KOPT-K1 (cell line): ENCODE measurements around the gene CLDN22.

Experiments used
- H3K27ac ChIP-seq: fragments of 200-600 bp; sonication (generic); 2 replicates; pipeline ENCODE4 v1.5.1; 2016; ENCODE audit warnings: antibody characterized with exemption, mild to moderate bottlenecking, low read depth, low read length; ENCODE audit not compliant: poor library complexity, severe bottlenecking
- H3K36me3 ChIP-seq: fragments of 200-600 bp; sonication (generic); 2 replicates; pipeline ENCODE4 v1.5.1; 2017; ENCODE audit warnings: antibody characterized with exemption, mild to moderate bottlenecking, low read length, moderate library complexity; ENCODE audit not compliant: insufficient read depth
- H3K9me3 ChIP-seq: fragments of 200-600 bp; sonication (generic); 2 replicates; pipeline ENCODE4 v1.5.1; 2017; ENCODE audit warnings: antibody characterized with exemption, low read length, mild to moderate bottlenecking; ENCODE audit not compliant: insufficient read depth, poor library complexity, severe bottlenecking

CLDN22 gene

DNA sequence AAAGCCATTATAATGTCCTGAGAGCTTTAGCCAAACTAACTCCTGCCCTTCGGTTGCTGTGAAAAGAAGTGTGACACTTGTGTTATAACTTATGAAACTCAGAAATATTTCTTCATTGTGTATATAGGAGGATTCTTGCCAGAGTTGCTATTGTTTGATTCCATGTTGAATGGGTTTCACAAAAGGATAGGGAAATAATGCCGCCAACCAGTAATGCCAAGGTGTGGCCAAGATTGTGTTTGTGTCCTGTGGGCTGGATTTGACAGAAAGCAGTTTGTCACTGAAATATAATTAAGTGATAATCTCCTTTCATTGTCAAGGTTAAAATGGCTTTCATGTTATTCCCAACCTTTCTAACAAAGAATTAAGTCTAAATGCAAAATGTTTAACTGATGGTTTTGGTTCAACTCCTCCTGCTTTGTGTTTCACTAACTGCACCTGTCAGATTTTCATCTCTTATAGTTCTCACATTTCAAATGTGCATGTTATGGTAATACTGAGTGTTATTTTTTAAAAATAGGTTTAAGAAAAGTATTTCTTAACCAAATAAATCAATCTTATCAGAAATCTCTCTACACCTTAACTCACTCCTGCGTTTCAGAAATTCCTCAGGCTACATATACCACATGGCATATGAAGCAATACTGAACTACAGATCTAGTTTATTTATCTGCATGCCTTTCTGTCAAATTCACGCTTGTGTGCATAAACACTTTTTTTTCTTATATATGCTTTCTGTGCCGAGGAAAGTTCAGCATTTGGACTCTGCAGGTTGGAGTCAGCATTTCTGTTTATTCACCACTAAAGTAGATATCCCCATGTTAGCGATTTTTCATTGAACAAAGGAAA, at the start of gene CLDN22:
Gene CLDN22, minus strand, starts transcription at position 66 of the 849 bp plus-strand sequence. Its CDS starts 58 bp downstream, at position 8.
- Histone ChIP-seq H3K27ac (no peak within 1 kb of the TSS), H3K9me3 (no peaks in the 10 kb centered on the region), H3K36me3 (no peaks in the 10 kb centered on the region)

DNA sequence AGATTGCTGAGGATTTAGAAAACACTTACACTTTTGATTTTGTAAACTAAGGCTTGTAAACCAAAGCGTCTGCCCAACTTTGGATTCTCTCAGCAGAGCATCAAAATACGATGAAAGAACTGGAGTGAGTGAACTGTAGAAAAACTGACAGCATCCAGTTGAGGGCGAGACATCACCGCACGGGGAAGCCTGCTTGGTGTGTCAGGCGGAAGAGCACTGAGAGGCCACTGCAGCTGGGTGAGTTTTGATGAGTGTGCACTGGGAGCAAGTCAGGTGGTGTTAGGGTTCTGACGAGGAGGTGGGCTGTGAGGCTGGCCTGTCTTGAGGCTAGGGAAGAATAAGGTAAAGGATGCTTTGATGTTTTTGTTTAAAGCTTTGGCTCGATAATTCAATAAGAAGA, 49.0 kb upstream of the CLDN22 start:
- Histone ChIP-seq H3K27ac (no peak overlapping the region), H3K9me3 (peaks cover 8% of the 10 kb centered on the region), H3K36me3 (no peaks in the 10 kb centered on the region)

DNA sequence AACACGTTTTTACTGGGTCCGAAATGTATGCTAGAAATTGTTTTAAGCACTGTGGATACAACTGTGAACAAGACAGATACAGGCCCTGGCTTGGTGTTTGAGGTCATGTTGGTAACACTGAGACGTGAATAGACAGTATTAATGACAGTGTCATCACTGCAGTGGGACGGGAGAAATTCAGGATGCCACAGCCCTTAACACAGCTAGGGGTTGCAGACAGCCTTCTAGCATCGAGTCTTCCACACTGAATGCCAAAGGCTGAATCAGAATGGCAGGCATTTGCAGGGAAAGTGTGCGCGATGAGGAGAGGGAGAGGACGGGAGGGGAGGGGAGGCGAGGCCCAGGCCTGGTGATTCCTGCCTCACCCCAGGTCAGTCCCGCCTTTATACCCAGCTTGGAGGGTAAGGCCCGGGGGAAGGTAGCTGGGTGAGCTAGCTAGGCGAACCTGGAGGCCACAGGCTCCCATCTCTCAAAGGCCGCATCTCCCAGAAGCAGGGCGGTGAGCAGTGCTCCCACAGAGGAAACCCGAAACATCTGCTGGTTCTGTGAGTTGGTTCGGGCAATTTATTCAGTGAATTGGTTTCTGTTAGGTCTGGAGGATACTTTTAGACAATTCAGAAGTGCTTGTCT, 46.2 kb upstream of the CLDN22 start:
- H3K9me3 ChIP-seq, result no peaks in the 10 kb centered on the region
- no peaks in the 10 kb centered on the region for H3K36me3 ChIP-seq
- no peak overlapping the region for H3K27ac ChIP-seq

DNA sequence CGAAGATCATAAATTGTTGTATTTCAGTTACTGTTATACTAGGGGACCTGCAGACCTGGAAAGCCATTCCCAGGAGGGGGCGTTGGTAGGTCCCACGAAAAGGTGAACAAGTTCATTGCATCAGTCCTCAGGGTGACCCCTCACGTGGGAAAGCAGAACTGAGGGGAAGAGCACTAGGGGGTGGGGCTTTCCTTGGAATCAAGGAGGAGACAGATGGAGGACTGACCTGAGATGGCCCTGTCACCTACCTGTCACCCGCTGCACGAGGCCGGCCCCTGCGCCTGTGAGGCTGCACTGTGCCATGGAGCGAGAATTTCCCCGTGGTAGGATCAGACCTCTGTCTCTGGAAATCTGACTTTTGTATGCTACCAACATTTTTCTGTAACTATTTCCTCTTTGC, 43.9 kb upstream of the CLDN22 start:
- Histone ChIP-seq H3K9me3 (no peaks in the 10 kb centered on the region), H3K36me3 (no peaks in the 10 kb centered on the region), H3K27ac (no peak overlapping the region)

DNA sequence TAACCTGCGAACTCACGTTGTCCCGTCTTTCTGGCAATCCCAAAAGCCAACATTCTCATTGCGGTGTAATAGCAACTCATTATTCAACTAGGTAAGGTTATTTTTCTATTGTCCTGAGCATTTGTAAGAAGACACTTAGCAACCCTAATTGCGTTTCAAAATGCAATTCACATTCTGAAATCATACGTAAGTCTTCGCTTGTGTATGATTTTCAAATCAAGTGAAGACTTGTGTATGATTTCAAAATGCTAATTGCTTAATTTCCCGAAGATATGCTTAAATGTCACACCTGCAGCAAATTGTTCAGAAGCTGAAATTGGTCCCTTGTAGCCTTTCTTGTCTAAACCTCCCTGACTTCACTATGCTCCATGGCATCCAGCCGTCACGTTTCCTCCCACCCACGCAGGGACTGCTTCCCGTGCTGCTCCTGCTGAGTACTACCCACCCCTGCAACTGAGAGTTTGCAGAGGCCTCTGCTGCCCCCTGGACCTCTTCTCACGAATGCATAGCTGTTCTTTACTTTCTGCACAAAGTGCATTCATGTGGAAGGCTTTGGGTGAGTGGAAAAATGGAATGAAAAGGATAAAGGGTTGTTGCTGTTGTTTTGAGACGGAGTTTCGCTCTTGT, 43.0 kb upstream of the CLDN22 start:
- H3K9me3 ChIP-seq, result no peaks in the 10 kb centered on the region
- H3K27ac ChIP-seq, result no peak overlapping the region
- no peaks in the 10 kb centered on the region for H3K36me3 ChIP-seq

DNA sequence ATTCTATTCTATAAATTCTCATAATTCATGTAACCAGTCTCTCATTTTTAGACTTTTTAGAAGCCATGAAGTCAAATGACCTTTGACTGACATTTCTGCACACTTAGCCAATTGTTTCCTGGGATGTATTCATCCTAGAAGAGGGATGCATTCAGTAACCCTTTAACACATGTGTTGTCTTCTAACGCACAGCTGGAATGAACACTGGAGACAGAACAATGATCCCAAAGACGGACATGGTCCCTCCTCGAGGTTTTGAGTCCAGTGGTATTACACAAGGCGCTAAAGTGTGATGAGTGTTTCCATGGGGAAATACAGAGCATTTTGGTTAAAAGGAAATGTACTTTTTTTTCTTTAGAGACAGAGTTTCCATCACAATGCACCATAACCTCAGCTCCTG, 42.0 kb upstream of the CLDN22 start:
- no peak overlapping the region for H3K27ac ChIP-seq
- H3K9me3 ChIP-seq, result no peaks in the 10 kb centered on the region

DNA sequence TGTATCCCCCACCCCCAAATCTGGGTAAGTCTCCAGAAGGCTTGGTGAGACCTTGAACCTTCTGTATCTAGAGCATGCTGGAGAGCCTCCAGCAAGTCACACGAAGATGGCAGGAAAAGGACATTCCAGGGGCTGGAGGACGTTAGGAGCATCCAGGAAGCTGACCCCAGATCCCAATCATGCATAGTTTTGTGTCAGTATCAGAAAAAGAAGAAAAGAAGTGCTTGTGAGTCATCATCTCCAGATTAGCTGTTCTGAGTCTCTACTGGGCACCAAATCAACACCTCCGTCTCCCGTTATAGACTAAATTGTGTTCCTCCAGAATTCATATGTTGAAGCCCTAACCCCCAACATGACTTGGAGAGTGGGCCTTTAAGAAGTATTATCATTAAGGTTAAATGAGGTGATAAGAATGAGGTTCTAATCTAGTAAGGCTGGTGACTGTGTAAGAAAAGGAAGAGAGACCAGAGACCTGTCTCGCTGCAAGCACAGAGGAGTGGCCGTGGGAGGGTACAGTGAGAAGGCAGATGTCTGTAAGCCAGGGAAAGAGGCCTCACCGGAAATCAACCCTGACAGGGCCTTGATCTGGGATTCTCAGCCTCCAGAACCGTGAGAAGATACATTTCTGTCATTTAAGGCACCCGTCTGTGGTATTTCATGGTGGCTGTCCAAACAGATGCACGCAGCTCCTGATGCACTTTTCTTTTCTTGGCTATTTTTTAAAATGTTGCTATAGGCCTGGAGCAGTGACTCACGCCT, 40.3 kb upstream of the CLDN22 start:
- no peaks in the 10 kb centered on the region for H3K36me3 ChIP-seq
- no peaks in the 10 kb centered on the region for H3K9me3 ChIP-seq
- H3K27ac ChIP-seq, result no peak overlapping the region

More for the DNA sequence above, 42.0 kb upstream of the CLDN22 start:
- H3K36me3 ChIP-seq, result no peaks in the 10 kb centered on the region

DNA sequence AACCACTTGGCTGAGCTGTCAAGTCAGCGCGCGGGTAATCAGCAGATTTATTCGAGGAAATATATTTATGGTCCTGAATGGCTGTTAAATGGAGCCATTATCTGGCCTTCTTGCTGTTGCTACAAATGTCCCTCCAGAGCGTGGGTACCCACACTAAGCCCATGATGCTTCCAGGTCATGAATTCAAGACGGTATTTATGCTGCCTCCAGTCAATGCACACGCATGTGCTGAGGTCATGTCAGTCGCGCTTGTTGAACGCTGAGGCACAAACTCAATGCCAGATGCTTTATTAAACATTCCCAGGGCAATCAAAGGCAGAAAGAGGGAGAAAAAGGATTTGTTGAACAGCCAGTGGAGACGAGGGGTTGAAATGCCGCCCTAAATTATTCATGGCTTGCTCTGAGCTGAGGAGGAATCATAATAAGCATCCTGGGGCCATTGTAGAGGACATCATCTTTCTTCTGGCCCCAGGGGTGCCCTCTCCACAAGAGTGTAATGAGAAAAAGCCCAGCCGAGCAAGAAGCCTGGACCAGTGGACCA, 38.2 kb upstream of the CLDN22 start:
- H3K9me3 ChIP-seq, result no peaks in the 10 kb centered on the region
- H3K36me3 ChIP-seq, result no peaks in the 10 kb centered on the region
- no peak overlapping the region for H3K27ac ChIP-seq

DNA sequence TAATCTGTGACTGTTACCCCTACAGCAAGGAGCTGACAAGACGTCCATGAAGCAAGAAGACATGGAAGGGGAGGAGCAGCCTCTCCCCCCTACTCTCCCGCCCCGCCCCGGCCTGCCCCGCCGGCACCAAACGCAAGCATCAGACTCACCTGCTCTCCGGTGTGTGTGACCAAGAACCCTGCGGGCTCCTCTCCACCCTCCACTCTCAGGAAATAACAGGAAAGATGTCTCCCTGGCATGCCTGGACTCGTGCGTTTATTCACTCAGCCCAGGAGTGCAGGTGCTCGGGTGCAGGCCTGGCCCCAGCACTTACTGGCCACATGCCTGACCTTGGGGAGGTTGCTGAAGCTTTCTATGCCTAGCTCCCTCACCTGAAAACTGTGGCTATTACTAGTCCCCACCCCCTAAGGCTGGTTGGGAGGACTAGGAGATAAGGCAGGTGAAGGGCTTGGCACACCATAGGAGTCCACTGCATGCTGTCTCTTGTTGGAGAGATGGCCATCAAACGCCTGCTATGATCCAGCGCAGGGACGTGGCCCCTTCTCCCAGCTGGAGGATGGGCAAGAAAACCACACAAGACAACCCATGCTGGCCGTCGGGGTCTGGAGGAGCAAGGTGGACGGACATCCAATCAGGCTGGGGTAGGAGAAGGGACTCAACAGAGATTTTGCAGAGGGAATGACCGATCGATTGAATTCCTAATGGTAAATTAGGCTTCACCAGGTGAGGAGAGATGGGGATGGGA, 37.0 kb upstream of the CLDN22 start:
- Histone ChIP-seq H3K27ac (no peak overlapping the region), H3K36me3 (no peaks in the 10 kb centered on the region), H3K9me3 (no peaks in the 10 kb centered on the region)

DNA sequence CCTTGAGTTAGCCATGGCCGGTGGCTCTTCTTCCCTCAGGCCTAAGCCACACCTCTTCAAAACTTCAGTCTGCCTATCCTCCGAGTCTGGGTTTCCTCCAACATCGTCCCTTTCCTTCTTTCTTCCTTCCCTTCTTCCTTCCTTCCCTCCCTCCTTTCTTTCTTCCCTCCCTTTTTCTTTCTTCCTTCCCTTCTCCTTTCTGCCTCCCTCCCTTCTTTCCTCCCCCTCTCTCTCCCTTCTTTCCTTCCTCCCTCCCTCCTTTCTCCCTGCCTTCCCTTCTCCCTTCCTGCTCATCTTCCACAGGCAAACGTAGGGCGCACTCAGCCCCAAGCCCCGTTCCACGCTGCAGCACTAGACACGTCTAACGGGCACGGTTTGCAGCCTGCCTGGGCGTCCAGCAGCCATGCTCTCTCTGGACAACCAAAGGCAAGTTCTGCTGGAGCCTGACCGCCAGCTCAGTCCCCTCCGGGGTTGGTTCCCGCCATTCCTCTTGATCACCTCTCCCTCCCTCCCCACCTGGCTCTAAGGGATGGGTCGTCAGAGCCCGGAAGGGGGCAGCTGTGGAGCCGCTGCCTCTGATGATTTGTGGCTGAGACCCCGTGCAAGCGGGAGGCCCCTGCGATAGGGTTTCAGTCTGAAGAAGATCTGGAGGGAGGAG, 36.2 kb upstream of the CLDN22 start:
- H3K9me3 ChIP-seq, result no peaks in the 10 kb centered on the region
- no peak overlapping the region for H3K27ac ChIP-seq
- no peaks in the 10 kb centered on the region for H3K36me3 ChIP-seq

DNA sequence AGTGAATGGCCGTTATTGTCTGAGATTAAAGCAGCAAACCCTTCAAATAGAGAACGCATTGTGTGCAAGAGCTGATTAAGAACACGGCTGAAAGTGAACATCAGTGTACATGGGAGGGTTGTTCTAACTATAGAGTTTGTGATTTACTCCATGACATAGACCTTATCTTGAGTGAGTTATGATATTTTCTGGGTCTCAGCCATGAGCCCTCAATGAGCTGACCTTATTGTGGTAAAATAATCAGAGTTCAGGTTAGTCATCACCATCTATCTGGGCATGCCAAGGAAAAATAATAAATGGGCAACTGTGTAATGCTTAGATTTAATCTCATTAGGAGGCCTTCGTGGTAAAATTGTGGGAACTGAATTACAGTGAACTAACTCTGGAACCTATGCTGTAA, 35.3 kb upstream of the CLDN22 start:
- Histone ChIP-seq H3K36me3 (no peaks in the 10 kb centered on the region), H3K27ac (no peak overlapping the region), H3K9me3 (no peaks in the 10 kb centered on the region)

DNA sequence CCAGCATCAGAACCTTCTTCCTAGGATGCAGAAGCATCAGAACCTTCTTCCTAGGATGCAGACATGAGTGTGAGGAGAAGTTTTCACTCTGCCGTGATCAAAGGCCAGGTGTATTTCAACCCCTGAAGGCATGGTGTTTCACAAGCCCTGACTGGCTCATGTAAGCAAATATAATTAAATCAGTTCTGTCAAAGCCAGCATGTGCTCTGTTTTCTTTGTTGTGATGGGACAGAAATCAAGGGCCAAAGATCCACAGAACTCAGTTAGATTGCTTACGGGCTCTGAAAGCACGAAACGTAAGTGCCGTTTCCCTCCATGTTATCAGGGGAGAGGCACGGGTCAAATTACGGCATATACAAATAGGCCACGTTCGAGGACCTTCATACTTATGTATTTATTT, 34.1 kb upstream of the CLDN22 start:
- Histone ChIP-seq H3K9me3 (no peaks in the 10 kb centered on the region), H3K27ac (no peak overlapping the region), H3K36me3 (no peaks in the 10 kb centered on the region)

DNA sequence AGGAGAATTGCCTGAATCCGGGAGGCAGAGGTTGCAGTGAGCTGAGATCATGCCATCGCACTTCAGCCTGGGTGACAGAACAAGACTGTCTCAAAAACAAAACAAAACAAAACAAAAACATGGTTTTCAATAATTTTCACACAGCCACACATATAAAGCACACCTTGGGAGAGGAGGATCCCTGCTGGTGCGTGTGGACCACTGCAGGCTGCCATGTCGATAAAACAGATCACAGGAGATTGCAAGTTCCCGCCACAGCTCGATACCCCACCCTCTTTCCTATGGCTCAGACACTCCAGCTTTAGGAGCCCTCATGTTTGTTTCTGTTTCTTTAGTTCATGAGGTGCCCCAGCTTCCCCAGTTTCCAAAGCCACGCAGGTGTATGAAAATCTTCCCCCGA, 33.5 kb upstream of the CLDN22 start:
- Histone ChIP-seq H3K36me3 (no peaks in the 10 kb centered on the region), H3K9me3 (no peaks in the 10 kb centered on the region), H3K27ac (no peak overlapping the region)

DNA sequence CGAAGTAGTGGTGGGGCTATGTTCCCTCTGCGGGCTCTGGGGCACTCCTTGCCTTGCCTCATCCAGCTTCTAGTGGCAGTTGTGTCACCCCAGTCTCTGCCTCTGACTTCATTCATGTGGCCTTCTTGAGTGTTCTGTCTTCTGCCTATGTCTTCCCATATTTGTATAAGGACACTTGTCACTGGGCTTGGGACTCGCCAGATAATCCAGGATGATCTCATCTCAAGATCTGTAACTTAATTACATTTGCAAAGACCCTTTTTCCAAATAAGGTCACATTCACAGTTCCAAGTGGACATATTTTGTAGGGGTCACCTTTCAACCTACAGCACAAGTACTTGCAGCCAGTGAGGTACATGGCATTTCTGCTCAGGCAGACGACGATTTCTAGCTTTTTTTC, 32.5 kb upstream of the CLDN22 start:
- Histone ChIP-seq H3K9me3 (no peaks in the 10 kb centered on the region), H3K27ac (no peak overlapping the region), H3K36me3 (no peaks in the 10 kb centered on the region)
